Hematopoietic multipotent progenitor cell treated with erythropoietin and hydrocortisone succinate and interleukin-3 and kit ligand, for 4 days (in vitro differentiated cells): Measurements from ENCODE around the gene CREB3L2.

Experiments
- DNase-seq: peaks from one replicate; pipeline ENCODE4 v3.0.0-alpha.2; 2015

Gene CREB3L2

DNA sequence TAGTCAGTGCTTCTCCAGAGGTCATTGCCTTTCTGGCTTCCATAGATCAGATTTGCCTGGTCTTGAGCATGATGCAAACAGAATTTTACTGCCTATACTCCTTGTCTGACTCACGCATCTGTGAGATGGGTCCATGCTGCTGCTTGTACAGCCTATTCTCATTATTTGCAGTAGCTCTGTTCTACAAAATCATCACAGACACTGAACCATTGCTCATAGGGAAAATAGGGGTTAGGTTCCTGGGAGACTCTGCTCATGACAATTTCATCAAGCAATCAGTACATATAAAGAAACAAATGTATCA, 7.4 kb upstream of the CREB3L2 start:
- DNase-seq, result no peak

DNA sequence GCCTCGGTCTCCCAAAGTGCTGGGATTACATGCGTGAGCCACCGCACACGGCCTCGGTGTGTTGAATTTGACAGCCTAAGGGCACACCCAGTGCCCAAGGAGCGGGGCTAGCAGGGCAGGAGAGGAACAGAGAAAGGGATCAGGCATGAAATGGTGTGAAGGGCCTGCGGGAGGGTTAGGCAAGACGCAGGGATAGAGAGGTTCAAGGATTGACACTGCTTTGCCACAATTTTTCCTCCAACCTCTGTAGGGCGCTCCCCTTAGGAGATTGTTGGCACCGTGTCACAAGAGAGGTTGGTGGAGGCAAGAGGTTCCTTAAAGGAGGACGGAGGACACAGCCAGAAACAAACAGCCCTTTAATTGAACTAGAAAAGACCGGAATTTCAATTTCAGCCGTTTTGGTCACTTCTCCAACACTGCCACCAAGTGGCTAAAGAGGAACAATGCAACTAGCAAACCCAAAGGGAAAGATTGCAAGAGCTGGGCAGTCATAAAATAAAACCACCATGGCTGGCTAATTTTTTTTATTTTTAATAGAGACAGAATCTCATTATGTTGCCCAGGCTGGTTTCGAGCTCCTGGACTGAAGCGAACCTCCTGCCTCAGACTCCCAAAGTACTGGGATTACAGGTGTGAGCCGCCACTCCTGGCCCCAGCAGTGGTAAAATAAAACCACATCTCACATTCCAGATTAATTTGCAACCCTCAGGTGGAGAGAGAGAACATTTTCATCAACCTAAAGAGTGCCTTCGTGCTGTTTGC, 6.9 kb upstream of the CREB3L2 start:
- peak; percentile 88 for DNase-seq

DNA sequence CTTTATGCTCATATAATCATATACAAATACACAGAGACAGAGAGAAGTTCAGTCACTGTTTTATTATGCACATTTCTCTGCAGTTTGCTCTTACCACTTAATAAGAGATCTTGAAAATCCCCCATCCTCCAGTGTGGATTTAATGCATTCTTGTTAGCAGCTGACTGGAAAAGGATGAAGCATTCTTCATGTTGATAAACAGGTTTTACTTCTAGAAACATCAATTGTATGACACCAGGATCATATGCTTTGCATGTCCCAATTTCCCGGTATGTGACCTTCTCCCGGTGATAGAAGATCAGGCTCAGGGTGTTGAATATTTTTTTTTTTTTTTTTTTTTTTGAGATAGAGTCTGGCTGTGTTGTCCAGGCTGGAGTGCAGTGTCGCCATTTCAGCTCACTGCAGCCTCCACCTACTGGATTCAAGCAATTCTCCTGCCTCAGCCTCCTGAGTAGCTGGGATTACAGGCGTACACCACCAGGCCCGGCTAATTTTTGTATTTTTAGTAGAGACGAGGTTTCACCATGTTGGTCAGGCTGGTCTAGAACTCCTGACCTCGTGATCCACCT, 6.2 kb upstream of the CREB3L2 start:
- DNase-seq, result no peak

DNA sequence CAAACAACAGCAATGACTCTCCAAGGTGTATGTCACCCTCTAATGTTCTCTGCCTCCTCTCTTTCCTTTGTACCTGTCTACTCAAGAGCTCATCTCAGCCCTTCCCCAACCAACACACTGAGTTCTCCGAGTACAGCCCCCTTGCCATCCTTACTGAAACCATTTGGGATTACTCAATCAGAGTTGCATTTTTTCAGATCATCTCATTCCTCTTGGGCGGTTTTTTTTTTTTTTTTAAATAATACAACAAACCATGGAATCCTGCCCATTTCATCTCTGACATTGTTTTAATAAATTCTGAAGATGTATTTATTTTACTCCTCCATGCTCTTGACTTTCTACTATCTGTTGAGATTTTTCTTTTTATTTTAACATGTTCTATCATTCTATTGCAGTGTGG, 4.2 kb upstream of the CREB3L2 start:
- DNase-seq, result no peak

DNA sequence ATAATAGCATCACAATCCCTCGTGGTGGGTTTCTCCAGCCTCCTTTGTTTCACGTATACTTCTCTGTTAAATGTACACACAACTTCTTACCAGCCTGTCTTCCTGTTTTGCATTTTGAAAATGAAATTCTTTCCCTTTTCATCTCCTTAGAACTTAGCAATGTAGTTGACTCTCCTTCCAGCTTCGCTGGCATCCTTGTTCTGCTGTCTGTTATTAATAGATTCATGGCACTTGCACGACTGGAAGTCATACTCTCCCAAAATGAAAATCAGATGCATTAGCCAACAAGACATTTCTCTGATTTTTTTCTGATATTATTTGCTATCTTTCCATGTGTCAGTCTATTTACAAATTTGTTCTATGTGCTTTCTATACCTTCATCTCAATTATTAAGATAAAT, 3.0 kb upstream of the CREB3L2 start:
- no peak for DNase-seq

DNA sequence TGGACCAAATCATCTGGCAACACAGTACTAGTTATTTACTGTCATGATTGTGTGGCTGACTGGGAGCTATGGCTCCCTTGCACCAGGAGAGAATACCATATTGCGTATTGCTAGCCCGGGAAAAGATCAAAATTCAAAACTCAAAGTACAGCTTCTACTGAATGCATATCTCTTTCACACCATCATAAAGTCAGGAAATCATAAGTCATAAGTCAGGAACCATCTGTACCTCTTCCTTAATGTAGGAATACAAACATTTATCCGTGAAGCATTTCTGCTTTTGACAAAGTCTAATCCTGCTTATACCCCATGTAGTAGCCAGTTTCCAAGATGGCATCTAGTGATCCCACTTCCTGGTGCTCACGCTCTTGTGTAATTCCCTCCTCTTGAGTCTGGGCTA, 2.2 kb upstream of the CREB3L2 start:
- no peak for DNase-seq

DNA sequence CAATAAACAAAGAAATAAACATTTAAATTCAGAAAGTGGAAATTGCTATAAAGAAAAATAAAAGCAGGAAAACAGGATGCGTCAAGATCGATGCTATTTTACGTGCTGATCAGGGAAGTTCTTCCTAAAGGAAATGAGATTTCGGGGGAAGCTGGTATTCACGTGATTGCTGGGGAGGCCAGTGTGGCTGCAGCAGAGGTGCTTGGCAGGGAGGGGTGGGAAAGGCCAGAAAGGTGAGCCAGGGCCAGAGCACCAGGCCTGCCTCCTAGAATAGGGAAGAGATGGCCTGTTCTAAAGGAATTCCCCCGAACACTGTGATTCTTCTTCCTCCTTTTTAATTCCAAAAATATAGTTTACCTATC, 923 bp upstream of the CREB3L2 start:
- no peak for DNase-seq

DNA sequence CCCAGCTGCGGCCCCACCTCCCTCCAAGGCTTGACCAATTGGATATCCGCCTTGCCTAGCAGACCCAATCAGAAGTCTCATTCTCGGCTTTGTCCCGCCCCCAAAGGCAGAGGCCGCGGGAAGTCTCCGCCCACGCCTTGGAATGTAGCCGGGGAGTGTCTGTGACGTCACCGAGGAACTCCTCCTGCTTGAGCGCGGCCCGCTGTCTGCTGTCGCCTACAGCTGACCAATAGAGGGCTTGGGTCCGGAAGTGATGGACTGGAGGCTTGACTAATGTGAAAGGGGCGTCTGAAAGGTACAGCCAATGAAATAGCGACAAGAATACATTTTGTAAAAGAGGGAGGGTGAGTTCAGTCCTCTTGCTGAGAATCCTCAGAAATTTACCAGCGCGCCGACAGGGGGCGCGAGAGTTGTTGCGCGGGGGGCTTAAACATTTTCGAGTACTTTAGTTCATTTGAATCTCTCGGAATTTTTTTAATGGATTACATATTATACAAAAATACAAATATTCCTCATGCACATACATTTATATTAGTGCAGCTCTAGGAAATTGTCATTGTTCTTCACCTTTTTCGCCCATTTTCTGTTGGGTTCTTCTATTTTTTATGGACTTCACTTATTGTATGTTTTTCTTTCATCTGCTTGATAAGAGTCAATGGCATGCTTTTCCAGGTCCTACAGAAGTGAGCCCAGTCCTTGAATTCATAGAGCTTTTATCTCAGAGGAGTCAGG, 376 bp upstream of the CREB3L2 start:
- peak; percentile 100 for DNase-seq

DNA sequence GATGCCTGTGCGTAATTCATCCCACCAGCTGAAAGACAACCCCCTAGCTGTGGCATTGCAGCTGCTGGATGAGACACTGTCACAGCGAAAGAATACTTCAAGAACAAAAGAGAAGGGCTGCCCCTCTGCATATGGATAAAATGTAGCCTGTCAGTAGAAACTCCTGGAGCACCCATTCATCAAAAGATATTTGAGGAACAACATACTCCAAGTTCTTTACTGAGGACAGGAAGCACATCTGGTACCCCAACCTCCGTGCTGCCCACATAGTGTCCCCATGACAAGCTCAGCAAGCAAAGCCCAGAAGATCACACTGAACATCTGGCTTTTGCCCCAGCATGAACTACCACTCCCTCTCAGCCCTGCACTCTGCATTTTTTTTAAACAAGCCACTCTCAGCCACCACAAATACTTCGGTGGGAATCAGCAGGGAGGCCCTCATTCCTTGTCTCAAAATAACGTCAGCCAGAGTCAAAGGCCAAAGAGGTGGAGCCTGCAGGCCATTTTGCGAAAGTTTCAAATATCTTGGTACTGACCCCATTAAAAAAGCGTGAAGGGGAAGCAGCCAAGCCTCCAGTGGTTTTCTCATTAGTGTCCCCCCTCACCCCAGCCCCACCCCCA, 1.7 kb downstream of the CREB3L2 start:
- DNase-seq, result peak; percentile 90

DNA sequence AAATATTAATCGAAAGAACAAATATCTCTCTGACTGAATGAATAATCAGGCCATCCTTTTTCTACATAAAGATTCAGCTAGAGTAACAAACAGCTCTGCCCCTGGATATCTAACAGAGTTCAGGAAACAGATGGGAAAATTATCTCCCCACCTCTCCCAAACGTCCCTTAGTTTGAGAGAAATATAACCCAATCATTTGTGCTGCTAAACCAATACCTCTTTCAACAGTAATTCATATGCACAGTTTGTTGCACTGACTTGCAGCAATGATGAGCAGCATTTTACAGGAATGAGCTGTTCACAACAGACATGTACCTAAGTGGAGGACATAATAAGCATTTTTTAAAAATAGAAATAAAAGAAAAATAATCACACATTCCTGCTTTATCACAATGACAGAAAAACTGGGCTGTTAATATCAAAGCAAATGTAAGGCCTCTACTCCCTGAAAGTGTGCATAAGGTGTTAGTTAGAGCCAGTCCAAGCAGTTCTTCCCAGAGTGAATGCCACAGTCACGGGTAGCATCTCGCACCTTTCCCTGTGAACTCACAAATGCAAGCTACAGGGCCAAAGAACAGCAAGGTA, 2.3 kb downstream of the CREB3L2 start:
- peak; percentile 51 for DNase-seq

DNA sequence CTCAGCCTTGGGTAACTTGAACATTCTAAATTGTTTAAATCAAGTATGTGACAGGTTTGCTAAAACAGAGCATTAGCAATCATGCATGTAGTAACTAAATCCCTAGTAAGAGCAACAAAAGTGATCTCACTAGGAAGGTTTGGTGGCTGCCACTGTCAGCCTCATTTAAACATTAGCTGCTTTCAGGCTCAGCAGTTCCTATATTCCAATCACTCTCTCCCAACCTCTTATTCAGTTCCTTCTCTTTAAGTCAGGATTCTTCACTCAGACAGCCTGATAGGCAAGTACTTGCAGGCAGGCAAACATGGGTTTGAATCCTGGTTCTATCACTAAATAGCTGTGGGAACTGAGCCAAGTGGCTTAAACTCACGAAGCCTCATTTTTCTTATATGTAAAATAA, 3.6 kb downstream of the CREB3L2 start:
- no peak for DNase-seq

DNA sequence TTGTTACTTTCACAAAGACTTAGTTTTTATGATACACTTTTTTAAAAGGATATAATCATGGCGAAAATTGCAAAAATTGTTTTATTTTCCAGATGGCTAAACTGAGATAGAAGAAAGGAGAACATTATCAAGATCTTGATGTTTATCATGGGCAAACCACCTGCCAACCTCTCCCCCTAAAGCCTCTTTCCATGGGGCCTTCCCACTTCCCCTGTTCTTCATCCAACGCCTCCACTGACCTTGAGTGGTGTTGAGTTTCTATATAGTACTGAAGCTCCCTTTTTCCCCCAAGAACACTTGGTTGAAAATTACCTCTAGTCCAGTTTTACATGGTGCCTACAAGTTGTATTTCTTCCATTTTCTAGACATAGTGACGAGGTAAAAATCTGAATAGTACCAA, 5.0 kb downstream of the CREB3L2 start:
- DNase-seq, result no peak

DNA sequence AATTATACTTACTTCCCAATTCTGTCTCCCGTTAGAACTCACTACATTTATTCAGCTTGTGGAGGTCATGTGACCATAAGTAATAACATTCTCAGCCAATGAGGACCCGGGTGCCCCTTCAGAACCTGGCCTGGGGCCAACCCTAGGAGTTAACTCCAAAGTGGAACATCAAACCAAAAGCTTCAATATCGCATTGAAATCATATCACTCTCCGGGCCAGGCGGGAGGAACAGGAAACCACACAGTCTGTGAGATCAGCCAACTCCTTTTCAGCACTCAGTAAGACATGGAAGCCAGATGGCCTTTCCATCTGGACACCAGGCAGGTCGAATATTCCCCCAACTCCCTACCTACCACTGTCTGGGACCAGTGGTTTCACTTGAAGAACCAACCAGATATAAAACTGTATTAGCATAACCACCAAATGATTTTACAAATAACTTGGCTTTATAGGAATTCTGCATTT, 5.5 kb downstream of the CREB3L2 start:
- peak; percentile 95 for DNase-seq

DNA sequence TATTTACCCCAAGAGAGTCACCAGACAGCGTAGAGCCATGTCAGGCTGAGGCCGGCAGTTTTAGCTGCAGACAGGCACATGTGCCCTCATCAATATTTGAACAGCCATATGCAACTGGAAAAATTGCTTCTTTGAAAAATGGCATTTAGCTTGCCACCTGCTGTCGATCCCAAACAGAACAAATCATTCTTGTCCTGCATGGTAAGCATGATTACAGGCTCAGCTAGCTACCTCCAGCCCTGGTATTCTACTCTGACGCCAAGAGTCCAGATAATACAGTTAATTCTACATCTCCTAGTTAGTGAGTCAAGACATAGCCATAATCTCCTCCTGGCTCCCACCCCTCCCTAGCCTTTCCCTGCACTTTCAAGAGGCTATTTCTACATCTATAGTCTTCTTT, 7.7 kb downstream of the CREB3L2 start:
- no peak for DNase-seq

DNA sequence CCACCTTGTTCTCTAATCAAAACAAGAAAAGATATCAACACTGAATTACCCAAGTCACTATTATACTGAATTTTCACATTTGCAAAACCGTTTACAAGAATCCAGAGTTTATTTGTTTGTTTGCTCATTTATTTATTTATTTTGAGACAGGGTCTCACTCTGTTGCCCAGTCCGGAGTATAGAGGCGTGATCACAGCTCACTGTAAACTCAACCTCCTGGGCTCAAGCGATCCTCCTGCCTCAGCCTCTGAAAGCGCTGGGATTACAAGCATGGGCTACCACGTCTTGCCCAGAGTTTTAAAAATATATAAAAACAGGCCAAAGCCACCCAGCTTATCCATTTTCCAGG, 8.5 kb downstream of the CREB3L2 start:
- no peak for DNase-seq

DNA sequence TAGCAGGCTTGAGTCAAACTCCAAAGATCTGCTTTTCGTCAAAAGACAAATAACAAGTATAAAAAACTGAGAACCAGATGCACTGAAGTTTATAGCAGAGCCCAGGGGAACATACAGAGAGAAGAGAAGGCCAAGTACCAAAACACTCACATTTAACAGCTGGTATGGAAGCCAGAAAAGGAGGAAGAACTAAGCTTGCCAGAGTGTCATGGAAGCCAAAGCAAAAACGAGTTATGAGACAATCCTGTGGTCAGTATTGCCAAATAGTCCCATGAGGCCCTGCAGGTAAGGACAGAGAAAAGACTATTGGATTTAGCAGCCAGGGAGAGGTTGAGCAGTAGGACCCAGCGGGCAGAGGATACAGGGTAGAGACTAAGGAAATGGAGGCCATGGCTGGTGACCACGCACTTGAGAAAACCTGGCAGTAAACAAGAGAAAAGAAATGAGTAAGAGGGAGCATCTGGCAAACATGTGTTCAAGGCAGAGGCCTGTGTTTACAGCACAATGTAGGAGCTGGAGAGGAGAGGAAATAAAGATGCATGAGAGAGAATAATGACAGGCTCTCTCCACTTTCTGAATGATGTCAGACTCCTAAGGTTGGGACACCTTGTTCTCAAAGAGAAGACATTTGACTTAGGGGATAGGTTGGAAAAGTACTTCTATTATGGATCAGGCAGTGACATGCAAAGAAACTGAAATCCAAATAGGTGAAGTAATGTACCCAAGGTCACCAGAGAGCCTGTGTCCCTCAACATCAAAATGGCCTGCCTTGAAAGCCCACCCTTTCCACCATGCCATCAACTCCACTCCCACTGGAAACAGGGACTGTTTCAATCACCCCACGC, 9.1 kb downstream of the CREB3L2 start:
- DNase-seq, result peak; percentile 77

DNA sequence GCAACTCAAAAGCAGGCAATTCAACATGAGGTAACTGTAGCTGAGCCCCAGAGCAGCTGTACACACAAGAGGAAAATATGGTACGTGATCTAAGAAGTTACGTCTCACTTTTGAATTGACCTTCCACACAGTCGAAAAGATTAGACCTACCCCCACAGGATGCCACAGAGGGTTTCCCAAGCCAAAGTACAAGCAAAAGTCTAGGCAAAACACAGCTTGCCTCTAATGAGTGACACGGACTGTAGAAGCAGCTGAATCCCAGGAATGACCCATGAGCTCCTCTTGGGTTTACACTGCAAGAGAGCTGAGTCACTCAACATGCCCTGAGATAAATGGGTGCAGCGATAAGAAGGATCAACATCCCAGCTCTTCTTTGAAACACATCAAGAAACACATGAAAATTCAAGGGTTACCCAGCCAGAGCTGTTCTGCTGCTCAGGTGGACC, 9.8 kb downstream of the CREB3L2 start:
- no peak for DNase-seq

DNA sequence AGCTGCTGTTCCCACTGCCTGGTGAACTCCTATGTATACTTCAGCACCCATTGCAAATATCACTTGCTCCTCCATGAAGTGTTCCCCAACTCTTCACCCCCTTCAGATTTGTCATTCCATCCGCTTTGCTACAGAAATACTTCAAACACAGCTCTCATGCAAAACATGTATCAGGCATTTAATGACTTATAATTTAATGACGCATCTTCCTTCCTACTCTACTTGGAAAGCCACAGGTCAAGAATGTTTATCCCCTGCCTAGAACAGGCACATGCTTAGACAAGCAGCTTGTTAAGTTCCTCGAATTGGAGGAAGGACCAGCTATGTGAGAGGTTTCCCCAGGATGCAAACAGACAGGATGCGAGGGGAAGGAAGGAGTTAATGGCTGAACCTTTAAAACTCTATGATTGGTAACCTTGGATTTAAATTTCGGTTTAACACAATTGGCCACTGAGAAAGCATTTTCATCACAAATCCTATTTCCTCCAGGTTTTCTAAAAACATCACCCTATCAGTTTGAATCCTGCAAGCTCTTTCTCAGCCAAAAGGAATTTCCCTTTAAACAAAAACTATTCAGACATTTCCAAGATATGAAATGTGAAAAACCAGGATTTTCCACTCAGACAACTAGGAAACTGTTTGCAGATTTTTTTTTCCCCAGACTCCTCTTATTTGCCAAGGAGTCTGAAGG, 11.5 kb downstream of the CREB3L2 start:
- no peak for DNase-seq

DNA sequence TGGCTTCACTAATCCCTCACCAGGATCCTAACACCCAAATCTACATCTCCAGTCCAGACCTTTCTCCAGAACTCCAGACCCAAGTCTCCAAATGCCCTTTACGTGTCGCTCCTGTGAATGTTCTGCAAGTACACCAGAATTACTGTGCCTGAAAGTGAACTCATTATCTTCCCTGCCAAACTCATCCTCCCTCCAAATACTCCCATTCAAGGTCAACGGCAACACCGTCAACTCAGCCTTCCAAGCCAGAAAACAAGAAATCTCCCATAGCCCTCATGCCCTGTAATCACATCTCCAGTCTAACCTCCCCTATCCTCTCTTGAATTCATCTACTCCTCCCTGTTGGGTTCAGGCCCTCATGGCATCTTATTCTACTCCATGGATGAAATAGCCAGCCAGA, 12.3 kb downstream of the CREB3L2 start:
- no peak for DNase-seq

DNA sequence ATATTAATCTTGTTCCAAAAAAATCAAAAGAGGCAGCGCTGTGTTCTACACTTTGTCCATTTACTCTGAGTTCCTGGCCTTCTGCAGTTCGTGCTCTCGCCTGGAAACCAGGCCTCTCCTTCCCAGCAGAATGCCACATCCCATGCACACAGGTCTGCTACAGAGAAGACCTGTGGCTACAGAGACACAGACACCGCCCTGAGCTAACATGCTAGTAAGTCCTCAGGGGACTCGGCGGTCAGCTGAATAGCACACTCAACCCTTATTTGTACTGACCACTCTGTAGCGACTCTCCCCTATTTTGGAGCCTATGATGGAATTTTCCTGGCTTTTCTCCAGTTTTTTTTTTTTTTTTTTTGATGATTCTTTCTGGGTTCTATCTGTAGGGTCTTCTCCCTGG, 12.8 kb downstream of the CREB3L2 start:
- DNase-seq, result no peak

DNA sequence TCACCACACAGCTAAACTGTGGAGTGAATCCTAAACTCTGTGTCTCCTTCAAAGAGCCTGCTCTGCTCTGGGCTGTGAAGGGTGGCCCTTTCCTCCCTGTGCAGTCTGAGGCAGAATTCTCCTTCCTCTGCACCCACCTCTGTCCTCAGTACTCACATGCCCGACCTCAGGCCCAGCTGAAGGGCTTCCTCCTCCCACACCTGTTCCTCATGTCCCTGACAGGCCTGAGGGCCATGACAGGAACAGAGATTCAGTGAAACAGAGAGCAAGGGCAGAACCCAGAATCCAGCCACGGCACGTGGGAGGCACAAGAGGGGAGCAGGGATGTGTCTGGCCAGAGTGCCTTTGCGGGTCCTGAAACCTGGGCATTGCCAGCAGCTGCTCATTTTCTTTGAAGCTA, 13.9 kb downstream of the CREB3L2 start:
- DNase-seq, result no peak

DNA sequence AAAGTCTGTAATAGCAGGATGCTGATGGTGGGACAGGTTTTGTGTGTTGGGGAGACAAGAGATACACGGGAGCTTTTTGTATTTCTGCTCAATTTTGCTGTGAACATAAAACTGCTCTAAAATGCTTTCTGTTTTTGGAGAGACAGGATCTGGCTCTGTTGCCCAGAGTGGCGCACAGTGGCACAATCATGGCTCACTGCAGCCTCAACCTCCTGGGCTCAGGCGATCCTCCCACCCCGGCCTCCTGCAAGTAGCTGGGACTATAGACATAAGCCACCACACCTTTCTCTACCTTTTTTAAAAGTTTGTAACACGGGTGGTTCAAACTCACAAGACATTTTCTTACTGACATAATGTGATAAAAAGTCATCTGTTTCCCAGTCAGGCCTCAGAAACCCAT, 14.3 kb downstream of the CREB3L2 start:
- no peak for DNase-seq
